ENCODE measurements around the gene RPGR. TPM values are rescaled to one million over a fixed set of nuclear protein-coding genes. Genes with fewer than 3 reads are reported as not detected.

Gene RPGR
- total RNA-seq, 1 experiment from 2014 or later: 8.3 TPM

Other genes with a start within 250 kb of the RPGR start
- gene SRPX, start 106.6 kb downstream of the RPGR start, total RNA-seq (2014; rRNA removed): 5.0 and 5.4 TPM in 2 replicates
- not detected in 2 replicates for gene OTC, start 25.1 kb upstream of the RPGR start, total RNA-seq (2014; rRNA removed)
- gene TSPAN7, start 234.0 kb upstream of the RPGR start, total RNA-seq (2014; rRNA removed): not detected in 2 replicates